HepG2 (cell line): Measurements from ENCODE around the gene NFATC4. TPM values are rescaled to one million over a fixed set of nuclear protein-coding genes. Genes with fewer than 3 reads are reported as not detected.

Source experiments
- ATAC-seq: fragments of 200-7000 bp; cut with Tn5 transposase; 3 replicates; pipeline ENCODE4 v1.9.1; 2020; ENCODE audit warnings: mild to moderate bottlenecking, moderate library complexity
- BruUV-seq: library from RNA; stranded (reverse); fragments of 400-500 nt; replicated peaks from 2 replicates; lab custom pipeline; 2021; lab: Mats Ljungman, UMichigan
- CTCF ChIA-PET: fragments of 300-600 bp; formaldehyde crosslinking; extraction: SDS; loops from one replicate; lab custom pipeline; 2021; ENCODE audit warnings: low total read pairs, inconsistent platforms, low intra/inter-chr PET ratio; lab: Yijun Ruan, JAX
- POLR2A ChIA-PET: fragments of 350-600 bp; sonication (Branson Sonifier 250); formaldehyde crosslinking; loops from one replicate; lab custom pipeline; 2020; ENCODE audit warnings: antibody characterized with exemption, inconsistent platforms; lab: Yijun Ruan, JAX
- DNase-seq: peaks from one replicate; pipeline ENCODE4 v3.0.0-alpha.2; 2015; ENCODE audit warnings: low spot score
- FAIRE-seq: peaks from 3 replicates; lab custom pipeline; 2011; peaks lifted over from hg19 to GRCh38; lab: Jason Lieb, UNC
- H2AFZ ChIP-seq: one replicate; pipeline ENCODE4 v1.6.1; 2011; ENCODE audit warnings: low read length, inconsistent platforms
- H3K27ac ChIP-seq: fragments of 300-600 bp; 3 replicates; pipeline ENCODE4 v1.8.0; 2011; ENCODE audit warnings: mixed run types, mild to moderate bottlenecking, mixed read lengths, low read length, inconsistent platforms; ENCODE audit not compliant: insufficient read depth; ENCODE audit errors: extremely low read length
- H3K27me3 ChIP-seq, 2 experiments: fragments of 200-600 bp in 1 of 2; 2 replicates in 1 of 2; 3 replicates in 1 of 2; pipeline versions ENCODE4 v1.6.0 to v1.8.0; 2011; ENCODE audit warnings: low read length in 2 of 2, mild to moderate bottlenecking in 2 of 2, moderate library complexity in 2 of 2, inconsistent platforms in 1 of 2; ENCODE audit not compliant: insufficient read depth in 2 of 2, control insufficient read depth in 1 of 2
- H3K36me3 ChIP-seq, 2 experiments: fragments of 200-600 bp in 1 of 2; replicated peaks in 1 of 2; 2 replicates in 1 of 2; 3 replicates in 1 of 2; pipeline versions ENCODE4 v1.5.1 to v1.8.0; 2011; ENCODE audit warnings: low read length in 2 of 2, inconsistent platforms in 1 of 2; ENCODE audit not compliant: insufficient read depth in 2 of 2, control insufficient read depth in 1 of 2
- H3K4me1 ChIP-seq: 2 replicates; pipeline ENCODE4 v1.5.1; 2012; ENCODE audit warnings: low read length, inconsistent platforms; ENCODE audit not compliant: insufficient read depth
- H3K4me2 ChIP-seq: 2 replicates; pipeline ENCODE4 v1.6.0; 2011; ENCODE audit warnings: low read depth, low read length, inconsistent platforms
- H3K4me3 ChIP-seq, 3 experiments: fragments of 200-600 bp in 1 of 3; sonication (generic), shearing (Covaris generic) in 1 of 3; replicated peaks in 1 of 3; 2 replicates each; pipeline ENCODE4 v1.5.1; 2011 to 2016; ENCODE audit warnings: low read length in 3 of 3, inconsistent platforms in 2 of 3, low read depth in 2 of 3, mild to moderate bottlenecking in 2 of 3, control low read depth in 1 of 3, mixed read lengths in 1 of 3; ENCODE audit not compliant: insufficient read depth in 1 of 3
- H3K79me2 ChIP-seq: one replicate; pipeline ENCODE4 v1.6.1; 2011; ENCODE audit warnings: low read length, inconsistent platforms; ENCODE audit not compliant: insufficient read depth
- H3K9ac ChIP-seq: 2 replicates; pipeline ENCODE4 v1.6.0; 2011; ENCODE audit warnings: mild to moderate bottlenecking, low read depth, low read length, inconsistent platforms; ENCODE audit not compliant: insufficient read depth
- H3K9me3 ChIP-seq: 2 replicates; pipeline ENCODE4 v1.5.1; 2012; ENCODE audit warnings: mild to moderate bottlenecking, low read length
- H4K20me1 ChIP-seq: 2 replicates; pipeline ENCODE4 v1.6.0; 2011; ENCODE audit warnings: inconsistent platforms, mild to moderate bottlenecking, low read length, moderate library complexity; ENCODE audit not compliant: insufficient read depth
- ARNTL ChIP-seq: sonication (generic); formaldehyde crosslinking; IDR thresholded peaks from 2 replicates; pipeline ENCODE4 v1.4.0; 2020; ENCODE audit warnings: mild to moderate bottlenecking, missing genetic modification reagents
- EHMT2 ChIP-seq: fragments of 200-600 bp; sonication (generic); IDR thresholded peaks from 2 replicates; pipeline ENCODE4 v1.7.0; 2017; ENCODE audit warnings: antibody characterized with exemption, low read depth, low read length, borderline replicate concordance
- ELF3 ChIP-seq: IDR thresholded peaks from 2 replicates; pipeline ENCODE4 v1.6.1; 2016; ENCODE audit warnings: missing genetic modification reagents, missing compliant biosample characterization
- ISX ChIP-seq: sonication (generic); formaldehyde crosslinking; conservative IDR thresholded peaks from 2 replicates; pipeline ENCODE4 v1.5.0; 2020; ENCODE audit warnings: missing genetic modification reagents
- LCORL ChIP-seq, 2 experiments: fragments of 450-650 bp in 1 of 2; sonication (generic) in 1 of 2; formaldehyde crosslinking in 1 of 2; IDR thresholded peaks; 2 replicates each; pipeline versions ENCODE4 v1.5.0 to v1.6.1; 2017 to 2020; ENCODE audit warnings: antibody characterized with exemption in 1 of 2, missing genetic modification reagents in 1 of 2
- NAIF1 ChIP-seq: sonication (generic); formaldehyde crosslinking; IDR thresholded peaks from 2 replicates; pipeline ENCODE4 v1.5.0; 2020; ENCODE audit warnings: mild to moderate bottlenecking, missing genetic modification reagents, borderline replicate concordance
- RFXAP ChIP-seq: sonication (generic); formaldehyde crosslinking; IDR thresholded peaks from 2 replicates; pipeline ENCODE4 v1.4.0; 2020; ENCODE audit warnings: missing genetic modification reagents, borderline replicate concordance
- THAP11 ChIP-seq: IDR thresholded peaks from 2 replicates; pipeline ENCODE4 v1.6.1; 2016; ENCODE audit warnings: missing biosample characterization, missing genetic modification reagents
- THAP9 ChIP-seq: sonication (generic); formaldehyde crosslinking; IDR thresholded peaks from 2 replicates; pipeline ENCODE4; 2020; ENCODE audit warnings: missing genetic modification reagents, mild to moderate bottlenecking, borderline replicate concordance
- ZBTB2 ChIP-seq: sonication (generic); formaldehyde crosslinking; IDR thresholded peaks from 2 replicates; pipeline ENCODE4 v1.8.0; 2022; ENCODE audit warnings: low read depth, missing genetic modification reagents
- ZKSCAN5 ChIP-seq: sonication (generic); formaldehyde crosslinking; IDR thresholded peaks from 2 replicates; pipeline ENCODE4 v1.5.1; 2020; ENCODE audit warnings: mild to moderate bottlenecking, missing genetic modification reagents
- ZNF274 ChIP-seq: sonication (generic); formaldehyde crosslinking; IDR thresholded peaks from 2 replicates; pipeline ENCODE4 v1.5.1; 2020; ENCODE audit warnings: mild to moderate bottlenecking, missing genetic modification reagents
- ZNF33A ChIP-seq: sonication (generic); formaldehyde crosslinking; IDR thresholded peaks from 2 replicates; pipeline ENCODE4 v1.5.1; 2020; ENCODE audit warnings: missing genetic modification reagents, mild to moderate bottlenecking, moderate library complexity, borderline replicate concordance
- ZNF552 ChIP-seq: sonication (generic); formaldehyde crosslinking; IDR thresholded peaks from 2 replicates; pipeline ENCODE4 v1.9.0; 2022; ENCODE audit warnings: missing genetic modification reagents, mild to moderate bottlenecking, borderline replicate concordance
- ZNF75D ChIP-seq: sonication (generic); formaldehyde crosslinking; IDR thresholded peaks from 2 replicates; pipeline ENCODE4 v1.8.1; 2023; ENCODE audit warnings: missing genetic modification reagents, mild to moderate bottlenecking, borderline replicate concordance
- ZNF850 ChIP-seq: sonication (generic); formaldehyde crosslinking; conservative IDR thresholded peaks from 2 replicates; pipeline ENCODE4 v1.9.0; 2021; ENCODE audit warnings: mild to moderate bottlenecking, missing genetic modification reagents
- WGBS: methylation state at CpG from one replicate; pipeline ENCODE4 v1.1.6; 2017; ENCODE audit warnings: low lambda C conversion rate; 5-methylcytosine and 5-hydroxymethylcytosine counted together
- in situ Hi-C: cut with HindIII; loops from 2 replicates; pipeline ENCODE4 v1.10.0; 2017; ENCODE audit warnings: low pct_unique_long_range_greater_than_20kb; ENCODE audit not compliant: extremely low pct_ligation_motif_present
- intact Hi-C: fragments of 100-400 bp; cut with micrococcal nuclease; formaldehyde crosslinking; loops from one replicate; pipeline ENCODE4 v1.10.0; 2022; ENCODE audit not compliant: unreplicated experiment
- polyA plus RNA-seq, 8 experiments: library from polyadenylated mRNA; depleted of rRNA in 3 of 8; stranded (reverse) in 7 of 8; unstranded in 1 of 8; fragments of >200 nt; fragmentation: Illumina TruSeq in 4 of 8; extraction: Trizol in 4 of 8; gene quantifications; 2 replicates each; pipeline versions ENCODE4 v1.2.1 to v1.2.3, GENCODE V29; 2011 to 2016; ENCODE audit warnings: low read depth in 4 of 8, missing spikeins in 1 of 8, mixed read lengths in 1 of 8; ENCODE audit not compliant: insufficient read depth in 1 of 8
- total RNA-seq, 5 experiments: library from RNA; depleted of rRNA; stranded (reverse); fragments of >200 nt; fragmentation: Illumina TruSeq; extraction: Trizol; gene quantifications; 2 replicates each; pipeline ENCODE4 v1.2.3, GENCODE V29; 2016; ENCODE audit warnings: low read depth in 1 of 5

The NFATC4 gene
- total and polyA plus RNA-seq, 2 of the 13 experiments (the other 11 are each of a cell fraction or from before 2014, with no cell fraction given): 0.04 to 0.15 TPM

GRCh38 chr14:24422261-24422660, 54.3 kb downstream of the NFATC4 start (continued):
- TF ChIP-seq ZNF33A (CRISPR knock-in tag) (no peak), ZKSCAN5 (no peak)

- peak overlapping the region; percentile 60 for H3K4me2 ChIP-seq
- H3K4me1 ChIP-seq: peaks cover 55% of the 10 kb centered on the region
- no peak overlapping the region for H3K27ac ChIP-seq
- DNase-seq: no peak
- H3K27me3 ChIP-seq: peaks cover 0 to 7% of the 10 kb centered on the region in 2 experiments; a peak in 2 of 5 replicates
- in situ Hi-C loops (no loop called here), intact Hi-C loops (no loop called here)
- H2AFZ ChIP-seq: peak overlapping the region; percentile 77
- FAIRE-seq: peak; percentile 59
- H3K9ac ChIP-seq: peak overlapping the region; percentile 0; the same call in 1 of the 2 replicates
- no peaks in the 10 kb centered on the region for H4K20me1 ChIP-seq
- ATAC-seq: peak; percentile 43
- ChIA-PET CTCF (no interaction called here), POLR2A (interaction anchor here (0.7 to 6.6 kb wide), 6 partner anchors 8 to 181 kb away, joined by 3 to 46 read pairs (median 4); partner anchors contain the start of genes CBLN3, KHNYN and TINF2)
- peak overlapping the region in 1 of 3 experiments; percentile 0; a peak in 1 of 6 replicates for H3K4me3 ChIP-seq
- no peaks in the 10 kb centered on the region for H3K36me3 ChIP-seq
- no TSS peak for BruUV-seq
- WGBS: 27% methylated on average over 12 of the region's 12 CpGs
- no peaks in the 10 kb centered on the region for H3K79me2 ChIP-seq
- H3K9me3 ChIP-seq: no peaks in the 10 kb centered on the region
- no peak for TF ChIP-seq ZBTB2 (CRISPR knock-in tag)
- TF ChIP-seq ZNF75D (CRISPR knock-in tag): no peak
- TF ChIP-seq LCORL (IDR thresholded peaks at IDR 0.05): no peak
- no peak for TF ChIP-seq LCORL (CRISPR knock-in tag; IDR thresholded peaks at IDR 0.05)
- TF ChIP-seq ZNF552 (CRISPR knock-in tag): no peak
- 0 out of 2 replicates have a peak, but pooled peaks have one; percentile 60 for TF ChIP-seq ARNTL (CRISPR knock-in tag)
- no peak for TF ChIP-seq NAIF1 (CRISPR knock-in tag)
- no peak for TF ChIP-seq ZNF274 (CRISPR knock-in tag)
- TF ChIP-seq EHMT2: no peak
- TF ChIP-seq RFXAP: no peak
- TF ChIP-seq THAP11 (CRISPR knock-in tag): 0 out of 2 replicates have a peak, but pooled peaks have one; percentile 38
- TF ChIP-seq ISX (CRISPR knock-in tag): no peak
- no peak for TF ChIP-seq ZNF850 (CRISPR knock-in tag)
- peak; percentile 98 for TF ChIP-seq ELF3 (CRISPR knock-in tag)
- no peak for TF ChIP-seq THAP9 (CRISPR knock-in tag)
Observed at GRCh38 chr14:24422694-24423601, 55.0 kb downstream of the NFATC4 start.
